K562 (cell line): Measurements from ENCODE around the gene GIGYF2. TPM values are rescaled to one million over a fixed set of nuclear protein-coding genes. Genes with fewer than 3 reads are reported as not detected.

Experiments
- CAMTA2 ChIP-seq: fragments of 250-450 bp; sonication (Bioruptor Pico); conservative IDR thresholded peaks from 2 replicates; pipeline ENCODE4 v1.5.1; 2022
- CBX2 ChIP-seq: fragments of 200-600 bp; sonication (generic); IDR thresholded peaks from one replicate; pipeline ENCODE4 v1.6.1; 2012; ENCODE audit warnings: mild to moderate bottlenecking, low read length, inconsistent platforms; ENCODE audit not compliant: insufficient read depth, poor library complexity, severe bottlenecking
- MYC ChIP-seq, 2 experiments: fragments of 250-450 bp in 1 of 2; sonication (Bioruptor Pico) in 1 of 2; IDR thresholded peaks; 2 replicates each; pipeline versions ENCODE4 v1.5.1 to v1.6.1; 2012 to 2021; ENCODE audit warnings: low read depth in 2 of 2, borderline replicate concordance in 1 of 2, improper control_type of control experiment in 1 of 2, low read length in 1 of 2, mild to moderate bottlenecking in 1 of 2, moderate library complexity in 1 of 2
- PRMT5 ChIP-seq: sonication (generic); formaldehyde crosslinking; IDR thresholded peaks from 2 replicates; pipeline ENCODE4 v1.5.0; 2020; ENCODE audit warnings: missing genetic modification reagents
- RB1 ChIP-seq: fragments of 450-650 bp; IDR thresholded peaks from 2 replicates; pipeline ENCODE4 v1.6.1; 2017; ENCODE audit warnings: low read depth, mild to moderate bottlenecking
- RBM17 ChIP-seq: fragments of 200-400 bp; formaldehyde crosslinking; IDR thresholded peaks from 2 replicates; pipeline ENCODE4 v1.6.1; 2017; ENCODE audit warnings: low read depth, mild to moderate bottlenecking, low read length, borderline replicate concordance
- SRF ChIP-seq, 2 experiments: fragments of 250-450, 450-650 bp in 1 of 2; sonication (Bioruptor Pico) in 1 of 2; sonication (generic) in 1 of 2; formaldehyde crosslinking; IDR thresholded peaks; 2 replicates each; pipeline versions ENCODE4 v1.5.0 to v1.5.1; 2020 to 2022; ENCODE audit warnings: mild to moderate bottlenecking in 1 of 2, missing genetic modification reagents in 1 of 2
- TBL1XR1 ChIP-seq, 2 experiments: IDR thresholded peaks; 2 replicates each; pipeline ENCODE4 v1.6.1; 2012; ENCODE audit warnings: improper control_type of control experiment in 2 of 2, low read length in 2 of 2, mild to moderate bottlenecking in 1 of 2
- THRAP3 ChIP-seq: fragments of 450-650 bp; IDR thresholded peaks from 2 replicates; pipeline ENCODE4 v1.6.1; 2016; ENCODE audit warnings: mild to moderate bottlenecking, inconsistent platforms, borderline replicate concordance
- ZKSCAN1 ChIP-seq: fragments of 150-350 bp; IDR thresholded peaks from 2 replicates; pipeline ENCODE4 v1.6.1; 2016; ENCODE audit warnings: low read depth, low read length
- ZNF668 ChIP-seq: fragments of 250-450 bp; sonication (Bioruptor Pico); IDR thresholded peaks from 2 replicates; pipeline ENCODE4 v1.8.0; 2022; ENCODE audit warnings: mild to moderate bottlenecking, inconsistent platforms
- polyA plus RNA-seq, 8 experiments: library from polyadenylated mRNA; depleted of rRNA in 4 of 8; stranded (reverse) in 5 of 8; unstranded in 3 of 8; fragments of >200 nt; fragmentation: Nextera tagmentation in 2 of 8; fragmentation: Illumina TruSeq in 1 of 8; extraction: Ambion mirVana in 2 of 8; extraction: Trizol in 1 of 8; gene quantifications; 2 replicates each; pipeline versions ENCODE4 v1.2.1 to v1.2.3, GENCODE V29; 2011 to 2014; ENCODE audit warnings: inconsistent platforms in 1 of 8, missing spikeins in 1 of 8
- total RNA-seq, 7 experiments: library from RNA; depleted of rRNA in 6 of 7; stranded (reverse); fragments of >200 nt in 6 of 7; fragmentation: Illumina TruSeq in 2 of 7; extraction: Trizol in 2 of 7; gene quantifications; 2 replicates each; pipeline versions ENCODE4 v1.2.1 to v1.2.3, GENCODE V29; 2011 to 2021; ENCODE audit warnings: low replicate concordance in 1 of 7
- TF ChIP-seq, protein P1 (sequence below): fragments of 450-650 bp; formaldehyde crosslinking; IDR thresholded peaks from 2 replicates; pipeline ENCODE4 v1.4.0; 2020; ENCODE audit warnings: mild to moderate bottlenecking, moderate library complexity

The GIGYF2 gene
- total and polyA plus RNA-seq, 9 of the 15 experiments (the other 6 are each of a cell fraction or from before 2014, with no cell fraction given): 12.7 to 52.7 (median 34.9) TPM

GRCh38 chr2:232757905-232758304 is 60.8 kb downstream of the GIGYF2 start (continued):
- TF ChIP-seq CAMTA2 (CRISPR knock-in tag) (no peak), PRMT5 (CRISPR knock-in tag) (no peak), MYC (IDR thresholded peaks at IDR 0.05; ENCODE audit: low read depth, low read length) (no peak), MYC (CRISPR knock-in tag; IDR thresholded peaks at IDR 0.05; ENCODE audit: borderline replicate concordance, low read depth) (no peak), CBX2 (no peak), RB1 (no peak), ZNF668 (no peak), ZKSCAN1 (no peak), TBL1XR1 (IDR thresholded peaks at IDR 0.05; ENCODE audit: low read length in 2 of 2) (no peak), RBM17 (no peak), SRF (CRISPR knock-in tag; IDR thresholded peaks at IDR 0.05) (no peak), THRAP3 (no peak)
- TF ChIP-seq, protein P1, sequence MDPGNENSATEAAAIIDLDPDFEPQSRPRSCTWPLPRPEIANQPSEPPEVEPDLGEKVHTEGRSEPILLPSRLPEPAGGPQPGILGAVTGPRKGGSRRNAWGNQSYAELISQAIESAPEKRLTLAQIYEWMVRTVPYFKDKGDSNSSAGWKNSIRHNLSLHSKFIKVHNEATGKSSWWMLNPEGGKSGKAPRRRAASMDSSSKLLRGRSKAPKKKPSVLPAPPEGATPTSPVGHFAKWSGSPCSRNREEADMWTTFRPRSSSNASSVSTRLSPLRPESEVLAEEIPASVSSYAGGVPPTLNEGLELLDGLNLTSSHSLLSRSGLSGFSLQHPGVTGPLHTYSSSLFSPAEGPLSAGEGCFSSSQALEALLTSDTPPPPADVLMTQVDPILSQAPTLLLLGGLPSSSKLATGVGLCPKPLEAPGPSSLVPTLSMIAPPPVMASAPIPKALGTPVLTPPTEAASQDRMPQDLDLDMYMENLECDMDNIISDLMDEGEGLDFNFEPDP: no peak
